ENCODE measurements around the gene NREP.

Gene NREP

GRCh38 chr5:111765613-111766571 is 8.9 kb upstream of the NREP start:
- no peak for DNase-seq (ENCODE audit: low spot score)

GRCh38 chr5:111764019-111764418 is 7.0 kb upstream of the NREP start:
- no peak for DNase-seq (ENCODE audit: low spot score)

- DNase-seq (ENCODE audit: low spot score), result no peak
Measured at GRCh38 chr5:111762895-111763294, 5.9 kb upstream of the NREP start.

GRCh38 chr5:111758284-111758628 is 1.3 kb upstream of the NREP start:
- no peak for DNase-seq (ENCODE audit: low spot score)

- DNase-seq (ENCODE audit: low spot score), result peak; percentile 91
Measured at GRCh38 chr5:111757355-111758283, 625 bp upstream of the NREP start.

- no peak for DNase-seq (ENCODE audit: low spot score)
Measured at GRCh38 chr5:111755942-111756381, 1.0 kb downstream of the NREP start.

- no peak for DNase-seq (ENCODE audit: low spot score)
Measured at GRCh38 chr5:111755345-111755941, 1.6 kb downstream of the NREP start.

GRCh38 chr5:111753884-111754589 is 3.0 kb downstream of the NREP start:
- DNase-seq (ENCODE audit: low spot score), result no peak

- no peak for DNase-seq (ENCODE audit: low spot score)
Measured at GRCh38 chr5:111752426-111752965, 4.5 kb downstream of the NREP start.

GRCh38 chr5:111749303-111750026 is 7.5 kb downstream of the NREP start:
- DNase-seq (ENCODE audit: low spot score), result no peak

GRCh38 chr5:111748304-111748763 is 8.7 kb downstream of the NREP start:
- peak; percentile 52 for DNase-seq (ENCODE audit: low spot score)

- no peak for DNase-seq (ENCODE audit: low spot score)
Measured at GRCh38 chr5:111747337-111747736, 9.7 kb downstream of the NREP start.

- no peak for DNase-seq (ENCODE audit: low spot score)
Measured at GRCh38 chr5:111746791-111747190, 10.2 kb downstream of the NREP start.

- DNase-seq (ENCODE audit: low spot score), result no peak
Measured at GRCh38 chr5:111745075-111745739, 11.8 kb downstream of the NREP start.

GRCh38 chr5:111744455-111744854 is 12.5 kb downstream of the NREP start:
- DNase-seq (ENCODE audit: low spot score), result no peak

- no peak for DNase-seq (ENCODE audit: low spot score)
Measured at GRCh38 chr5:111743988-111744387, 13.0 kb downstream of the NREP start.

GRCh38 chr5:111743512-111743911 is 13.5 kb downstream of the NREP start:
- no peak for DNase-seq (ENCODE audit: low spot score)

- no peak for DNase-seq (ENCODE audit: low spot score)
Measured at GRCh38 chr5:111742177-111742994, 14.6 kb downstream of the NREP start.

- DNase-seq (ENCODE audit: low spot score), result no peak
Measured at GRCh38 chr5:111741278-111741677, 15.7 kb downstream of the NREP start.

Data from RKO (cell line).